Keratinocyte (primary cell): ENCODE measurements around the gene TMEM266. TPM values are rescaled to one million over a fixed set of nuclear protein-coding genes. Genes with fewer than 3 reads are reported as not detected.

Experiments
- DNase-seq: peaks from one replicate; pipeline ENCODE4 v3.0.0-alpha.2; 2011; ENCODE audit warnings: low read depth, missing footprints, low spot score
- FAIRE-seq: peaks from 2 replicates; lab custom pipeline; 2011; peaks lifted over from hg19 to GRCh38; lab: Jason Lieb, UNC
- H2AFZ ChIP-seq: 2 replicates; pipeline ENCODE4 v1.6.0; 2012; ENCODE audit warnings: low read length, control low read depth, inconsistent platforms; ENCODE audit not compliant: control insufficient read depth
- H3K27ac ChIP-seq: 2 replicates; pipeline ENCODE4 v1.5.1; 2011; ENCODE audit warnings: low read length; ENCODE audit not compliant: control insufficient read depth, insufficient read depth
- H3K27me3 ChIP-seq: 3 replicates; pipeline ENCODE4 v1.6.0; 2011; ENCODE audit warnings: low read length; ENCODE audit not compliant: control insufficient read depth, insufficient read depth; ENCODE audit errors: extremely low read depth
- H3K36me3 ChIP-seq, 2 experiments: 2 replicates in 1 of 2; 3 replicates in 1 of 2; pipeline ENCODE4 v1.5.1; 2011; ENCODE audit warnings: low read length in 2 of 2, mild to moderate bottlenecking in 1 of 2; ENCODE audit not compliant: control insufficient read depth in 2 of 2, insufficient read depth in 2 of 2; ENCODE audit errors: extremely low read depth in 1 of 2
- H3K4me1 ChIP-seq: 3 replicates; pipeline ENCODE4 v1.5.1; 2011; ENCODE audit warnings: low read length; ENCODE audit not compliant: control insufficient read depth, insufficient read depth; ENCODE audit errors: extremely low read depth
- H3K4me2 ChIP-seq: 3 replicates; pipeline ENCODE4 v1.6.0; 2011; ENCODE audit warnings: low read depth, low read length; ENCODE audit not compliant: control insufficient read depth, insufficient read depth; ENCODE audit errors: extremely low read depth
- H3K4me3 ChIP-seq, 3 experiments: fragments of 200-600 bp in 1 of 3; sonication (generic) in 1 of 3; 2 replicates in 2 of 3; 3 replicates in 1 of 3; pipeline ENCODE4 v1.5.1; 2011 to 2016; ENCODE audit warnings: low read length in 3 of 3, mild to moderate bottlenecking in 3 of 3, control low read depth in 2 of 3, inconsistent platforms in 1 of 3, low read depth in 1 of 3, mixed read lengths in 1 of 3, mixed run types in 1 of 3, moderate library complexity in 1 of 3; ENCODE audit not compliant: control insufficient read depth in 2 of 3, insufficient read depth in 2 of 3; ENCODE audit errors: extremely low read depth in 1 of 3
- H3K79me2 ChIP-seq: 2 replicates; pipeline ENCODE4 v1.6.0; 2012; ENCODE audit warnings: low read length; ENCODE audit not compliant: control insufficient read depth, insufficient read depth
- H3K9ac ChIP-seq: 3 replicates; pipeline ENCODE4 v1.6.0; 2011; ENCODE audit warnings: low read length; ENCODE audit not compliant: control insufficient read depth, insufficient read depth; ENCODE audit errors: extremely low read depth
- H3K9me1 ChIP-seq: 3 replicates; pipeline ENCODE4 v1.6.0; 2011; ENCODE audit warnings: low read length; ENCODE audit not compliant: control insufficient read depth, insufficient read depth; ENCODE audit errors: extremely low read depth
- H3K9me3 ChIP-seq: 2 replicates; pipeline ENCODE4 v1.5.1; 2012; ENCODE audit warnings: low read depth, low read length; ENCODE audit not compliant: control insufficient read depth
- H4K20me1 ChIP-seq: 3 replicates; pipeline ENCODE4 v1.6.0; 2011; ENCODE audit warnings: low read length; ENCODE audit not compliant: control insufficient read depth, insufficient read depth; ENCODE audit errors: extremely low read depth
- EZH2 ChIP-seq: IDR thresholded peaks from one replicate; pipeline ENCODE4 v1.6.1; 2012; ENCODE audit warnings: inconsistent platforms, mild to moderate bottlenecking, low read length, moderate library complexity
- dilution Hi-C: fragments of 300-500 bp; cut with MboI; formaldehyde crosslinking; loops from one replicate; pipeline ENCODE4 v1.7.0; 2020; ENCODE audit warnings: low sequenced_read_pairs; ENCODE audit not compliant: extremely low pct_ligation_motif_present
- polyA plus RNA-seq, 5 experiments: library from polyadenylated mRNA; depleted of rRNA in 3 of 5; stranded (reverse) in 3 of 5; stranded (forward) in 1 of 5; unstranded in 1 of 5; fragments of >200 nt; gene quantifications; 1 replicate in 1 of 5; 2 replicates in 3 of 5; 3 replicates in 1 of 5; pipeline versions ENCODE4 v1.2.1 to v1.2.3, GENCODE V29; 2011 to 2012; ENCODE audit warnings: missing spikeins in 2 of 5, low read depth in 1 of 5, low replicate concordance in 1 of 5
- TF ChIP-seq, protein P1 (sequence below), 3 experiments: IDR thresholded peaks in 1 of 3; conservative IDR thresholded peaks in 1 of 3; optimal IDR thresholded peaks in 1 of 3; 2 replicates in 2 of 3; 3 replicates in 1 of 3; pipeline versions ENCODE3 to v1.5.1; 2011; ENCODE audit warnings: low read length in 3 of 3, mild to moderate bottlenecking in 3 of 3, moderate library complexity in 2 of 3, control low read depth in 1 of 3, inconsistent platforms in 1 of 3; ENCODE audit not compliant: insufficient read depth in 2 of 3; ENCODE audit errors: extremely low read depth in 1 of 3

TMEM266 gene
- polyA plus RNA-seq, 1 donor (not counting 4 experiments of a cell fraction or from before 2014, with no cell fraction given) = 0.03 TPM

DNA sequence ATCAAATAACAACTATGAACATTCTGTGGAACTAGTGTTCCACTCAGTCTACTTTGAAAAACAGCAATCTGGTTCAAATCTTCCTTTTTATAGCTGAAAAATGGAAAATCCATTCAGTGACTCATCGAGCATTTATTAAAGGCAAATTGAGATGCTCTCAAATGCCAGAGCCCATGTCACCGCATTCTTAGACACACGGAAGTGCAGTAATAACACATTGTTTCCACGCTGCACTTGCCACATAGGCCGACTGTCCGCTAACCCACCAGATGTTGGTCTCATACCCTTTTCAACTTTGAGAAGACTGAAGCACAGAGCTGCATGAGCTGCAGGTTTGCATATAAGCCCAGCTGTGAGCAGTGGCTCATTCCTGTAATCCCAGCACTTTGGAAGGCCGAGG, 95.9 kb downstream of the TMEM266 start:
- Histone ChIP-seq H3K36me3 (no peaks in the 10 kb centered on the region), H3K4me3 (no peak overlapping the region), H3K27ac (no peak overlapping the region), H2AFZ (no peak overlapping the region), H3K4me1 (peaks cover 13% of the 10 kb centered on the region), H3K79me2 (no peaks in the 10 kb centered on the region), H3K4me2 (no peak overlapping the region), H4K20me1 (no peaks in the 10 kb centered on the region), H3K9me3 (no peaks in the 10 kb centered on the region), H3K9me1 (peaks cover 5% of the 10 kb centered on the region), H3K9ac (no peak overlapping the region), H3K27me3 (no peaks in the 10 kb centered on the region)
- DNase-seq (no peak), FAIRE-seq (no peak)
- dilution Hi-C loops = no loop called here
- no peak for TF ChIP-seq EZH2

DNA sequence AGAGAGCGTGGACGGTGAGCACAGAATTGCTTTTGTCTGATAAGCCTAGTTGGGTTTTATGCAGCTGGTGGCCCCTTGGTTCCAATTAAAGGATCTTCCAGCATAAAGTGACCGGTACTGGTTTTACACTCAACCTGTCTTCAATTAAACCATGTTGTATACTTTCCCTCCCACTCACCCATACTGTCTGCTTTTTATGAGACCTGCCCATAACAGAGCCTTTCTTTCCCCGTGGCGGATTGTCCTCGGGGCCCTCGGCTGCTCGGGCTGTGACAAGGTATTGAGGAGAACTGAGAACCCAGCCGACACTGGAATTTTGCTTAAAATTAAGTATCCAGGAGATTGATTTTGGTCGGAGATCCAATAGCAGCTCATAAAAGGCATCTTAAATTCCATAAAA, 98.4 kb downstream of the TMEM266 start:
- Histone ChIP-seq H3K9me3 (no peaks in the 10 kb centered on the region), H3K27me3 (no peaks in the 10 kb centered on the region), H3K4me2 (no peak overlapping the region), H3K4me3 (no peak overlapping the region), H3K36me3 (no peaks in the 10 kb centered on the region), H2AFZ (no peak overlapping the region), H3K4me1 (peaks cover 8% of the 10 kb centered on the region), H4K20me1 (no peaks in the 10 kb centered on the region), H3K27ac (no peak overlapping the region), H3K79me2 (no peaks in the 10 kb centered on the region), H3K9me1 (no peaks in the 10 kb centered on the region), H3K9ac (no peak overlapping the region)
- TF ChIP-seq, protein P1, sequence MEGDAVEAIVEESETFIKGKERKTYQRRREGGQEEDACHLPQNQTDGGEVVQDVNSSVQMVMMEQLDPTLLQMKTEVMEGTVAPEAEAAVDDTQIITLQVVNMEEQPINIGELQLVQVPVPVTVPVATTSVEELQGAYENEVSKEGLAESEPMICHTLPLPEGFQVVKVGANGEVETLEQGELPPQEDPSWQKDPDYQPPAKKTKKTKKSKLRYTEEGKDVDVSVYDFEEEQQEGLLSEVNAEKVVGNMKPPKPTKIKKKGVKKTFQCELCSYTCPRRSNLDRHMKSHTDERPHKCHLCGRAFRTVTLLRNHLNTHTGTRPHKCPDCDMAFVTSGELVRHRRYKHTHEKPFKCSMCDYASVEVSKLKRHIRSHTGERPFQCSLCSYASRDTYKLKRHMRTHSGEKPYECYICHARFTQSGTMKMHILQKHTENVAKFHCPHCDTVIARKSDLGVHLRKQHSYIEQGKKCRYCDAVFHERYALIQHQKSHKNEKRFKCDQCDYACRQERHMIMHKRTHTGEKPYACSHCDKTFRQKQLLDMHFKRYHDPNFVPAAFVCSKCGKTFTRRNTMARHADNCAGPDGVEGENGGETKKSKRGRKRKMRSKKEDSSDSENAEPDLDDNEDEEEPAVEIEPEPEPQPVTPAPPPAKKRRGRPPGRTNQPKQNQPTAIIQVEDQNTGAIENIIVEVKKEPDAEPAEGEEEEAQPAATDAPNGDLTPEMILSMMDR (optimal IDR thresholded peaks at IDR 0.05 in 1 of 3, IDR thresholded peaks at IDR 0.05 in 1 of 3, conservative IDR thresholded peaks at IDR 0.05 in 1 of 3; ENCODE audit: extremely low read depth in 1 of 3, insufficient read depth in 2 of 3, low read length in 3 of 3) = no peak
- no peak for TF ChIP-seq EZH2
- no peak for FAIRE-seq
- dilution Hi-C loops = no loop called here
- no peak for DNase-seq

DNA sequence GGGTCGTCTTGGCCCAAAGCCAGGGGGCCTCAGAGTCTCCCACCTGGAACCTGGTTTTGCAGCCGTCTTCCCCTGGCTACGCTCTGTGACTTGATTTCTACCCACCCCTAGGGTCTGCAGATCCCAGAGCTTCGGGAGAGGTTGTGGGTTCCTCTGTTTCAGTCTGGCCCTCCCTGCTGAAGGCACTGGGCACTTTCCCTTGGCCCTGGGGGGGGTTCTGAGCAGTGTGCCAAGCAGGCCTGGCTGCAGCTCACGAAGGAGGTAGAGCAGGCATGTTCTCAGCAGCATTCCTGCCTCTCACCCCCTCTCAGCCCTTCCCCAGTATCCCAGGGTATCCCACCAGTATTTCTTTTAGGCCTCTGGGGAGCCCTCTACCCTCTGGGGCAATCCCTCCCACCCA, 99.0 kb downstream of the TMEM266 start:
- H3K9me1 ChIP-seq = no peaks in the 10 kb centered on the region
- TF ChIP-seq, protein P1 (optimal IDR thresholded peaks at IDR 0.05 in 1 of 3, IDR thresholded peaks at IDR 0.05 in 1 of 3, conservative IDR thresholded peaks at IDR 0.05 in 1 of 3; ENCODE audit: extremely low read depth in 1 of 3, insufficient read depth in 2 of 3, low read length in 3 of 3) = no peak
- no peak for TF ChIP-seq EZH2
- DNase-seq = no peak
- no peak overlapping the region for H3K9ac ChIP-seq
- dilution Hi-C loops = no loop called here
- no peak overlapping the region for H3K27ac ChIP-seq
- no peaks in the 10 kb centered on the region for H3K79me2 ChIP-seq
- peaks cover 8% of the 10 kb centered on the region for H3K4me1 ChIP-seq
- H3K27me3 ChIP-seq = no peaks in the 10 kb centered on the region
- FAIRE-seq = no peak
- no peak overlapping the region for H3K4me2 ChIP-seq
- H3K36me3 ChIP-seq = no peaks in the 10 kb centered on the region
- no peak overlapping the region for H3K4me3 ChIP-seq
- H3K9me3 ChIP-seq = no peaks in the 10 kb centered on the region
- H2AFZ ChIP-seq = no peak overlapping the region
- H4K20me1 ChIP-seq = no peaks in the 10 kb centered on the region
